KMS-11 (cell line): ENCODE measurements around the gene ABCF3.
A peak's percentile ranks its signal among the peaks of the same experiment; 100 is the strongest.

Experiments
- H2AFZ ChIP-seq: fragments of 200-600 bp; sonication (generic); 2 replicates; pipeline ENCODE4 v1.6.1; 2016; ENCODE audit warnings: antibody characterized with exemption, mixed run types, low read depth
- H3K27ac ChIP-seq: fragments of 200-600 bp; sonication (generic); 2 replicates; pipeline ENCODE4 v1.6.1; 2016; ENCODE audit warnings: mild to moderate bottlenecking, mixed run types
- H3K27me3 ChIP-seq: fragments of 200-600 bp; sonication (generic); 2 replicates; pipeline ENCODE4 v1.6.1; 2017; ENCODE audit warnings: mild to moderate bottlenecking, low read depth, mixed run types, moderate library complexity; ENCODE audit not compliant: insufficient read depth
- H3K36me3 ChIP-seq: fragments of 200-600 bp; sonication (generic); 2 replicates; pipeline ENCODE4 v1.6.1; 2017; ENCODE audit warnings: mild to moderate bottlenecking, mixed run types; ENCODE audit not compliant: insufficient read depth
- H3K4me1 ChIP-seq: fragments of 200-600 bp; sonication (generic); 2 replicates; pipeline ENCODE4 v1.6.1; 2016; ENCODE audit warnings: mild to moderate bottlenecking, low read depth, mixed run types; ENCODE audit not compliant: poor library complexity, severe bottlenecking
- H3K4me2 ChIP-seq: fragments of 200-600 bp; sonication (generic); 2 replicates; pipeline ENCODE4 v1.7.0; 2016; ENCODE audit warnings: mild to moderate bottlenecking, mixed run types
- H3K4me3 ChIP-seq: fragments of 200-600 bp; sonication (generic); IDR thresholded peaks from 2 replicates; pipeline ENCODE4 v1.6.1; 2017; ENCODE audit warnings: low read depth, low read length, mixed read lengths; ENCODE audit not compliant: insufficient read depth
- H3K79me2 ChIP-seq: fragments of 200-600 bp; sonication (generic); 2 replicates; pipeline ENCODE4 v1.6.1; 2016; ENCODE audit warnings: low read depth, mixed run types; ENCODE audit not compliant: insufficient read depth
- H3K9ac ChIP-seq: fragments of 200-600 bp; sonication (generic); 2 replicates; pipeline ENCODE4 v1.6.1; 2016; ENCODE audit warnings: mild to moderate bottlenecking, mixed run types
- H4K20me1 ChIP-seq: fragments of 200-600 bp; sonication (generic); 2 replicates; pipeline ENCODE4 v1.6.1; 2016; ENCODE audit warnings: mild to moderate bottlenecking, mixed run types; ENCODE audit not compliant: insufficient read depth
- TF ChIP-seq, protein P1 (sequence below): fragments of 200-600 bp; sonication (generic); conservative IDR thresholded peaks from 2 replicates; pipeline ENCODE4 v1.6.1; 2017; ENCODE audit warnings: low read depth, mild to moderate bottlenecking, antibody characterized with exemption, low read length, moderate library complexity, mixed read lengths

The ABCF3 gene

DNA sequence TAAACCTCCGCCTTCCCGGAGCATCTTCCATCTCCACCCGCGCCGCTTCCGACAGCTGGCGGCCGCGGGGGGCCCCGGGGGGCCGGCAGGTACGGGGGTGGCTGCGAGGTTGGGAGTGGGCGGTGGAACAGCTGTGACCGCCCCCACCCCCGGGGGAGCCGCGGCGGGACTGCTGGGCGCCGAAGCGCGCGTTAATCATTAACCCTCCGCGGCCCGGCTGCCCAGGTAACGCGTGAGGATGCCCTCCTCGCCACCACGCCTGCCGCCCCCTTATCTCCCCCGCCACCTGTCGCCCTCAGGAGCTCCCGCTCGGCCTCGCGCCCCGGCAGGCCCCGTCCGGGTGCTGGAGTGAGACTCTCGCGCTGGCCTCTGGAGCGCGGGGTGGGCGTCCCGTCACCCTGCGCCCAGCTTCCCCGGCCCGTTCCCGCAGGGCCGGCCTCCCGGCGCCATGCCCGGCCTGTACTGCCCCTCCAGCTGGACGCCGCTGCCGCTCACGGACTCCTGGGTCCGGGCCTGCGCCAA is 44.1 kb downstream of the ABCF3 start:
- H3K4me1 ChIP-seq, result no peaks in the 10 kb centered on the region
- peaks cover 35% of the 10 kb centered on the region for H3K27me3 ChIP-seq
- peak overlapping the region; percentile 23 for H3K4me3 ChIP-seq
- H3K36me3 ChIP-seq, result no peaks in the 10 kb centered on the region
- H3K9ac ChIP-seq, result no peak overlapping the region
- peak overlapping the region; percentile 88 for H2AFZ ChIP-seq
- TF ChIP-seq, protein P1, sequence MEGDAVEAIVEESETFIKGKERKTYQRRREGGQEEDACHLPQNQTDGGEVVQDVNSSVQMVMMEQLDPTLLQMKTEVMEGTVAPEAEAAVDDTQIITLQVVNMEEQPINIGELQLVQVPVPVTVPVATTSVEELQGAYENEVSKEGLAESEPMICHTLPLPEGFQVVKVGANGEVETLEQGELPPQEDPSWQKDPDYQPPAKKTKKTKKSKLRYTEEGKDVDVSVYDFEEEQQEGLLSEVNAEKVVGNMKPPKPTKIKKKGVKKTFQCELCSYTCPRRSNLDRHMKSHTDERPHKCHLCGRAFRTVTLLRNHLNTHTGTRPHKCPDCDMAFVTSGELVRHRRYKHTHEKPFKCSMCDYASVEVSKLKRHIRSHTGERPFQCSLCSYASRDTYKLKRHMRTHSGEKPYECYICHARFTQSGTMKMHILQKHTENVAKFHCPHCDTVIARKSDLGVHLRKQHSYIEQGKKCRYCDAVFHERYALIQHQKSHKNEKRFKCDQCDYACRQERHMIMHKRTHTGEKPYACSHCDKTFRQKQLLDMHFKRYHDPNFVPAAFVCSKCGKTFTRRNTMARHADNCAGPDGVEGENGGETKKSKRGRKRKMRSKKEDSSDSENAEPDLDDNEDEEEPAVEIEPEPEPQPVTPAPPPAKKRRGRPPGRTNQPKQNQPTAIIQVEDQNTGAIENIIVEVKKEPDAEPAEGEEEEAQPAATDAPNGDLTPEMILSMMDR, result no peak
- H4K20me1 ChIP-seq, result no peaks in the 10 kb centered on the region
- H3K4me2 ChIP-seq, result peak overlapping the region; percentile 94
- H3K27ac ChIP-seq, result no peak overlapping the region
- H3K79me2 ChIP-seq, result no peaks in the 10 kb centered on the region

DNA sequence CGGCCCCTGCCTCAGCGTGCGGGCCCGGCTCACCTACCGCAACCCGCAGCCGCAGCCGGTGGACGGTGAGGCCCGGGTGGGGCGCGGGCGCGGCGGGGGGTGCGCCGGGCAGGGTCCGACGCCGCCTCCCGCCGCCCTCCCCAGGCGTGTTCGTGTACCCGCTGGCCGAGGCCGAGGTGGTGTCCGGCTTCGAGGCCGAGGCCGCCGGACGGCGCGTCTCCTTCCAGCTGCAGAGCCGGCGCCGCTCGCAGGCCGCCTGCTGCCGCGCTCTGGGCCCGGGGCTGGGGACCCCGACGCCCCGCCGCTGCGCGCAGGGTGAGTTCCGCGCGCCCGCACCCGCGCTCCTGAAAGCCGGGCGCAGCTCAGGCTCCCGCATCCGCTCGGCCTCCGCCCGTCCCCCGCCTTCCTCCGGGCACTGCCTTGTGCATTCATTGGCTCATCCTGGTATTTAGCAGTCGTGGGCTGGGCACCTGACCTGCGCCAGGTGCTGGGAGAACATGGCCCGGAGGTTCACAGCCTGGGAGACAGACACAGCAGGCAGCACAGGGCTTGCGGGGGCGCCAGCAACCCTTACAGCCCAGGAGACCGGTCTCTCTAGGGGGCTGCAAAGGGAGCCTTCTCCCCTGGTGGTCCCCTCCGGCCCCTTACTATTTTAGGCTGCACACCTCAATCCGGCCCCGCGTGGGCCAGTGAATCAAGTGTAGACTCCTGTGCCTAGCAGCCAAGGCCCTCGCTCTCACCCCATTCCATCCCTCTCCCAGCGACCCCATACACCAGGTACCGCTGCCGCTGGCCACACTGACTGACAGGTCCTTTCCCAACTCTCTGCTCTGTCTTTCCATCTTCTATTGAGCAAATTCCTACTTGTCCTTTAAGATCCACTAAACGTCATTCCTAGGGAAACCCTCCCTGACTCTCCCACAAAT is 44.9 kb downstream of the ABCF3 start:
- peaks cover 35% of the 10 kb centered on the region for H3K27me3 ChIP-seq
- H4K20me1 ChIP-seq, result no peaks in the 10 kb centered on the region
- no peaks in the 10 kb centered on the region for H3K79me2 ChIP-seq
- no peak overlapping the region for H3K9ac ChIP-seq
- H3K27ac ChIP-seq, result no peak overlapping the region
- TF ChIP-seq, protein P1, result no peak
- no peaks in the 10 kb centered on the region for H3K4me1 ChIP-seq
- no peaks in the 10 kb centered on the region for H3K36me3 ChIP-seq
- H3K4me3 ChIP-seq, result no peak overlapping the region
- no peak overlapping the region; the same call in 1 of the 2 replicates for H2AFZ ChIP-seq
- H3K4me2 ChIP-seq, result peak overlapping the region; percentile 94; the same call in 1 of the 2 replicates

GRCh38 chr3:184231671-184232070 is 45.7 kb downstream of the ABCF3 start:
- H4K20me1 ChIP-seq, result no peaks in the 10 kb centered on the region
- H3K4me2 ChIP-seq, result no peak overlapping the region
- TF ChIP-seq, protein P1, result no peak
- no peaks in the 10 kb centered on the region for H3K4me1 ChIP-seq
- H3K4me3 ChIP-seq, result no peak overlapping the region
- H3K27ac ChIP-seq, result no peak overlapping the region
- H2AFZ ChIP-seq, result no peak overlapping the region
- no peak overlapping the region for H3K9ac ChIP-seq
- no peaks in the 10 kb centered on the region for H3K36me3 ChIP-seq
- H3K27me3 ChIP-seq, result peaks cover 35% of the 10 kb centered on the region
- no peaks in the 10 kb centered on the region for H3K79me2 ChIP-seq

GRCh38 chr3:184233127-184233843 is 47.3 kb downstream of the ABCF3 start:
- Histone ChIP-seq H3K27ac (no peak overlapping the region), H2AFZ (no peak overlapping the region), H4K20me1 (no peaks in the 10 kb centered on the region), H3K9ac (no peak overlapping the region), H3K4me1 (no peaks in the 10 kb centered on the region), H3K27me3 (peaks cover 32% of the 10 kb centered on the region), H3K79me2 (no peaks in the 10 kb centered on the region), H3K4me3 (no peak overlapping the region), H3K36me3 (no peaks in the 10 kb centered on the region), H3K4me2 (no peak overlapping the region)
- TF ChIP-seq, protein P1, result no peak
